ENCODE results near the gene HOXD13. TPM values are rescaled to one million over a fixed set of nuclear protein-coding genes. Genes with fewer than 3 reads are reported as not detected.

Gene HOXD13
- total RNA-seq, 2 donors from 2014 or later = not detected

DNA sequence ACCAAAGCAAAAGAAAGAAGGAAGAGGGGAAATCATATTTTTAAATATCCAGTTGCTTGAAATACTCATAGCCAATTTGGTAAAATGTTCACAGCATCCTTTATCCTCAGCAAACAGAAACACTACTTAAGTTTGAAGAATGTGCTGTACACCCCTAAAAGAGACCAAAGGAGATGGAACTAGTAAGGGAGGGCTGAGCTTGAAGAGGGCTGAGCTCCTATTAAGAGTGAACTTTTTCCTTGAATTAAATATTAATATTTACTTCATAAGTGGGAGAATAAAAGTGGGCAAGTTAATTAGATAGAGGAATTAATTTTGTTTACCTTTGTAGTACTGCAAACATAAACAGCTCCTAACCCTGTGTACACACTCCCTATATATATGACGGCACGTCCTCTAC is 15.7 kb upstream of the HOXD13 start:
- no peak overlapping the region for H3K27ac Mint-ChIP-seq
- peaks cover 7% of the 10 kb centered on the region for H3K9me3 Mint-ChIP-seq
- H3K4me1 Mint-ChIP-seq = no peaks in the 10 kb centered on the region
- peaks cover 67% of the 10 kb centered on the region for H3K27me3 Mint-ChIP-seq
- no peak overlapping the region for H3K4me3 Mint-ChIP-seq
- peaks cover 24% of the 10 kb centered on the region for H3K36me3 Mint-ChIP-seq (ENCODE audit: low read depth)
- ATAC-seq (replicated peaks) = no peak

DNA sequence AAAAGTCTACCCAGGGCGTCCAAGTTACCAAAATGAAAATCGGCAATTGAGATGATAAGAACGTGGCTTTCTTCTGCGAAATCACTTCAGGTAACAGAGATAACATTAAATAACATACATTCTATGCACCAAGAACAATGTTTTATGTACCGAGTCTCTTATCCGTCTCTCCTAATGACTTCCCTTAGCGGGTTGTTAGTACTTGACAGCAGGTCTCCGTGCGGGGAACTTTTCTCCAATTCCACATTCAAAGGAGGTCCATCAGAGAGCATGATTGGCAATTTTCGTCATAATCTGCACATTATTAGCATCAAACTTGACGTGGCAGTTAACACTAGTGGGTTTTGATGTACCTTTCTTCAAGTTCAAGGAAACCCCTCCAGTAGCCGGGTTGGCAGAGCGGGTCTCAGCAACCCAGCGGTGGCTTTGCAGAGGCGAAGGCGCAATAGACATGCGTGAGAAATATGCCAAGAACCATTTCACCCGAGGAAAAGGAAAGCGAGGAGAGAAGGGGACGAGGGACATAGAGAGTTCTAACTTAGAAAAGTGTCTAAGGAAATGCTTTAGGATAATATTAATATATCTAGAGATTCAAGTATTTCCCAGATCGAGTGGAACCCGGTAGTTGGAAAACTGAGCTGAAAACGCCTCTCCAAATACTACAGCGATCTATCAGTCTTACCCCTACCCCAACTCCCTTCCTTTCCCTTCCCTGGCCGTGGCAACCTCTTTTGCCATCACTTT is 13.8 kb upstream of the HOXD13 start:
- Mint-ChIP-seq H3K27ac (no peak overlapping the region), H3K4me3 (peak overlapping the region; percentile 38), H3K4me1 (no peaks in the 10 kb centered on the region), H3K27me3 (peaks cover 63% of the 10 kb centered on the region), H3K36me3 (ENCODE audit: low read depth) (peaks cover 26% of the 10 kb centered on the region), H3K9me3 (peaks cover 7% of the 10 kb centered on the region)
- ATAC-seq (replicated peaks) = no peak

DNA sequence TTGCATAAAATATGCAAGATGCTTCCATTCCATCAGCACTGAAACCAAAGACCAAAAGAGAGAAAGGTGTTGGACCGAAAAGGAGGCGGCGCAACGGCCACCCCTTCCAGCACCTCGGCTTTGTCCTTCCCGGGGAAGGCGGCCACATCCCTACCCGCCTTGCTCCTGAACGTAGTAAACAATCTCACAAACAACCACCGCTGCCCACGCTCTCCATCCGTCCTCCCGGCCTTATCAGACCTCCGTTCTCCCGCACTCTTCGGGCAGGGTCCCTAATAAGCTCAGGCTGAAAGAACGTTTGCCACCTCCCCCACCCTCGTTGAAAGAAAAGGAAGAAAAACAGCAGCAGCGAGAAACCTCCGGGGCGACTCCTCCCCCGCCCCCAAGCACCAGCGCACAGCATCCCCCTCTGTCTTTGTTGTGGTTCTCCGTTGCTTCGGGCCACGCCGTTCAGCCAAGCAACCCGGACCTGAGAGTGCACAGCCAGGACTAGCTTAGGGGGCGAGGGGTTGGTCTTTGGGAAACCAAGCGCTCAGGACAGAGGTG is 13.2 kb upstream of the HOXD13 start:
- H3K27me3 Mint-ChIP-seq = peaks cover 65% of the 10 kb centered on the region
- H3K4me3 Mint-ChIP-seq = peak overlapping the region; percentile 38
- no peak for ATAC-seq (replicated peaks)
- H3K4me1 Mint-ChIP-seq = no peaks in the 10 kb centered on the region
- H3K27ac Mint-ChIP-seq = no peak overlapping the region
- peaks cover 7% of the 10 kb centered on the region for H3K9me3 Mint-ChIP-seq
- H3K36me3 Mint-ChIP-seq (ENCODE audit: low read depth) = peaks cover 32% of the 10 kb centered on the region

DNA sequence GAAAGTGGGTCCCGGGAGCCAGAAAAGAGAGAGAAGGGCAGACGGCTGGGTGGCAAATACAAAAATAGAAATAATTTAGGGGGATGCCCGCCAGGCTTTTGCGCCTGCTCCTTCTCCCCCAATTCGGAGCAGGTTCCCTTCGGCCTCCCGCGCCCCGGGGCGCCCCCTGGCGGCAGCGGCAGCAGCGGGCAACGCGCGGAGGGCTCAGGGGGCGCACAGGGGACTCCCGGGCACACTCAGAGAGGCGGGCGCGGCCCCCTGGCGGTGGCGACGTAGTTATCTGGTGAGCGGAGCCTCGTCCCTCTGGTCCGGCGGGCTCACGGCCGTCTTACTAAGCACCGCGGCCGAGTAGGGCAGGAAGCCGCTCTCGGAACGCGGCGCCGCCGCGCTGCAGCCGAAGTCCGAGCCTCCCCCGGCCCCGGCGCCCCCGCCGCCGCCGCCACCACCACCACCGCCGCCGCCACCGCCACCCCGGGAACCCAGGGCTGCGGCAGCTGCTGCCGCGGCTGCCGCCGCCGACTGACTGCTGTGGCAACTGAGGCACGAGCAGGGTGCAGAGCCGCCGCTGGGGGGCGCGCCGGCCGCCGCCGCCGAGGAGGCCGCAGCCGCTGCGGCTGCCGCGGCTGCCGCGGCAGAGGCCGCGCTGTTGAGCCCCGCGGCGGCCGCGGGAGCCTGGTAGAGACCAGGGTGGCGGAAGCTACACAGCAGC is 12.5 kb upstream of the HOXD13 start:
- Mint-ChIP-seq H3K36me3 (ENCODE audit: low read depth) (peaks cover 38% of the 10 kb centered on the region), H3K9me3 (peaks cover 7% of the 10 kb centered on the region), H3K4me3 (peak overlapping the region; percentile 38), H3K27ac (no peak overlapping the region), H3K27me3 (peaks cover 65% of the 10 kb centered on the region), H3K4me1 (no peaks in the 10 kb centered on the region)
- no peak for ATAC-seq (replicated peaks)

DNA sequence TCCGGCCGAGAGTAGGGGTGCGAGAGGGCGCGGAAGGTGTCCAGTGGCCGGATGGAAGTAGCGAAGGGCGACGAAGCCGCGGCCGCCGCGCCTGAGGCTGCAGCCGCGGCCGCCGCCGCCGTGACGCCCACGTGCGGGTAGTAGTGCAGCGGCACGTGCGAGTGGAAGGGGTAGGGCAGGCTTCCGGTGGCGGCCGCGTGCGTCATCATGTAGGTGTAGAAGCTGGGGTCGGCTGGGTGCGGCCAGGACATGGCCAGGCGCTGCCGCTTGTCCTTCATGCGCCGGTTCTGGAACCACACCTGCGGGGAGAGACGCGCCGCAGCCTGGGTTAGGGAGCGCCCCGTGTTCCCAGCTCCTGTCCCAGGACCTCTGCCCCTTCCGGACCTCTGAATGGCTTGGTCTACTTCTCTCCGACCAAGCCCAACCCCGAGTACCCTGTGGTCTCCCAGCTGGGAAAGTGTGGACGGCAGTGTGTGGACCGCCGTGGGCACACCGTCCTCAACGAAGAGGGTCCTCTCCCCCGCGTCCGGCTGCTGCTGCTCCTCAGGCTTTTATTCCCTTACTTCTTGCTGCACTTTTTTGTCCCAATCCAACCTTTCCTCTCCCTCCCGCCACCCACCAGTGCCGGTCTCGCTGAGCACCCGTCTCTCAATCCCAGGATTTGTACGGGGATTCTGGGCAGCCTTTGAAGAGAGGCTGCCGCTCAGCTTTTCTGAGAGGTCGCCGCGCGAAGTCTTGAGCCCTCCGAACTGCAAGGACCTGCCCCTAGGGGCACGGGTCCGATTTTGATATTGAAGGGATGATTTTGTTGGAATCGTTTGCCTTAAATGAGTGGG is 11.8 kb upstream of the HOXD13 start:
- Mint-ChIP-seq H3K36me3 (ENCODE audit: low read depth) (peaks cover 38% of the 10 kb centered on the region), H3K27me3 (peaks cover 60% of the 10 kb centered on the region), H3K4me3 (peak overlapping the region; percentile 26), H3K4me1 (no peaks in the 10 kb centered on the region), H3K27ac (no peak overlapping the region), H3K9me3 (peaks cover 5% of the 10 kb centered on the region)
- no peak for ATAC-seq (replicated peaks)

DNA sequence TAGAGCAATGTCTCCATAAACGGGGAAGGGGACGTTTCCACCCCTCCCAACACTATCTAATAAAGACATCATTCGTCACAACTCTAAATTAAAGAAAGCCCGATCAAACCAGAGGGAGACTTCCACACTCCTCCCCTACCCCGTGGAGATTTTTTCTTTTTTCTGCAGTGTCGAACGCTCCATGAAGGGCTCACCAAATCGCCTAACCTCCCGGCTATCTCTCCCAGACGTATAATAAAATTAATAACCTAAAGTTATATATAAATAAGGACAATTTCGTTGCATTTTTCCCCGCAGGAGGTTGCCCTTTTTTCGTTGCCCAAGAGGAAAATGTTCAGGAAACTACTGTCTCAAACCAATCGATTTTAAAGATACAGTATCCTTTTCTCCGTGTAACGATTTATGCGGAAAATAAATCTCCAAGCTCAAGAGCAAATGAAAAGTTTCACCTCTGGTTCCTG is 11.1 kb upstream of the HOXD13 start:
- H3K36me3 Mint-ChIP-seq (ENCODE audit: low read depth) = peaks cover 39% of the 10 kb centered on the region
- H3K9me3 Mint-ChIP-seq = peaks cover 4% of the 10 kb centered on the region
- H3K4me1 Mint-ChIP-seq = no peaks in the 10 kb centered on the region
- no peak overlapping the region for H3K27ac Mint-ChIP-seq
- H3K27me3 Mint-ChIP-seq = peaks cover 55% of the 10 kb centered on the region
- ATAC-seq (replicated peaks) = no peak
- H3K4me3 Mint-ChIP-seq = peak overlapping the region; percentile 26

GRCh38 chr2:176081837-176082524 is 10.5 kb upstream of the HOXD13 start:
- no peak for ATAC-seq (replicated peaks)
- Mint-ChIP-seq H3K9me3 (peaks cover 4% of the 10 kb centered on the region), H3K4me1 (no peaks in the 10 kb centered on the region), H3K27me3 (peaks cover 58% of the 10 kb centered on the region), H3K27ac (no peak overlapping the region), H3K36me3 (ENCODE audit: low read depth) (peaks cover 45% of the 10 kb centered on the region), H3K4me3 (no peak overlapping the region)

DNA sequence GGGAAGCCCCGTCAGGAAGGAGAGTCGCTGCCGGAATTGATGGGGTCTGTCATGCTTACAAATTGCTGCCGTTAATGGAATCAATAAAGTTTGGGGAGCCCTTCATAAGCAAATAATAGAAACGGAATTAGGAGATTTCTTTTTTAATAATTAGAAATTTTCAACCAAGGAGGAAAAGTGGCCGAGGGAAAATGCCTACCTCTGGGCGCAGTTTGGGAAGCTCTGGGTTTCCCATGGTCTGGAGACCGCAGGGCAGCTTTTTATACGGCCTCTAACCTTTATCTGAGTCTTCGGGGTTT is 10.0 kb upstream of the HOXD13 start:
- no peak overlapping the region for H3K27ac Mint-ChIP-seq
- no peak for ATAC-seq (replicated peaks)
- peaks cover 45% of the 10 kb centered on the region for H3K36me3 Mint-ChIP-seq (ENCODE audit: low read depth)
- H3K9me3 Mint-ChIP-seq = peaks cover 4% of the 10 kb centered on the region
- H3K4me3 Mint-ChIP-seq = no peak overlapping the region
- peaks cover 60% of the 10 kb centered on the region for H3K27me3 Mint-ChIP-seq
- H3K4me1 Mint-ChIP-seq = no peaks in the 10 kb centered on the region

GRCh38 chr2:176082824-176083751 is 9.4 kb upstream of the HOXD13 start:
- peaks cover 4% of the 10 kb centered on the region for H3K9me3 Mint-ChIP-seq
- H3K27me3 Mint-ChIP-seq = peaks cover 60% of the 10 kb centered on the region
- H3K4me3 Mint-ChIP-seq = no peak overlapping the region
- H3K4me1 Mint-ChIP-seq = no peaks in the 10 kb centered on the region
- H3K27ac Mint-ChIP-seq = no peak overlapping the region
- no peak for ATAC-seq (replicated peaks)
- peaks cover 45% of the 10 kb centered on the region for H3K36me3 Mint-ChIP-seq (ENCODE audit: low read depth)

DNA sequence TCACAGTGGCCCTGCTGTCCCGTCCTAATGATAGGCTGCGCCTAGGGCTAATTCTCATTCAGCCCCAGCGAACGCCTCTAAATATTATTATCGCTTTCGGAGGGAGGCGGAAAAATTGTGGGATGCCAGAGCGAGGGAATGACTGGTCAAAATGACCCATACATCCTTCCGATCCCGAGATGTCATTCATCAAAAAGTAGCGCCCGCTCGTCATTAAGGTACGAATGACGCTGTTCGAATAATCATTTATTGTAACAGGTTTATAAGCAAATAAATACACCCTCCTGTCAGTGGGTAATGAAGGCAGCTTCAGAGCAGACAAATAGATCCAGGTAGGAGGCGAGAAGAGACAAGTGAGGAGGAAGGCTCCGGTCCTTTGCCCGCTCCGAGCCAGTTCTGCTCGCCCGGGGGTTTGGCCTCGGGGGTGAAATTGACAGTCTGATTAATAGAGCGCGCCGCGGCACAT is 8.7 kb upstream of the HOXD13 start, which contains the start of gene EVX2:
EVX2 (minus strand) TSS at position 167 of the 466 bp plus-strand sequence. CDS start 186 bp downstream, outside the sequence.
- H3K27me3 Mint-ChIP-seq = peaks cover 57% of the 10 kb centered on the region
- H3K4me1 Mint-ChIP-seq = no peaks in the 10 kb centered on the region
- peaks cover 40% of the 10 kb centered on the region for H3K36me3 Mint-ChIP-seq (ENCODE audit: low read depth)
- H3K9me3 Mint-ChIP-seq = no peaks in the 10 kb centered on the region
- no peak within 1 kb of the TSS for H3K4me3 Mint-ChIP-seq
- no peak within 1 kb of the TSS for H3K27ac Mint-ChIP-seq
- ATAC-seq (replicated peaks) = no peak

- Mint-ChIP-seq H3K4me3 (no peak overlapping the region), H3K36me3 (ENCODE audit: low read depth) (peaks cover 31% of the 10 kb centered on the region)
- ATAC-seq (replicated peaks) = no peak
Measured at GRCh38 chr2:176084611-176085119, 7.9 kb upstream of the HOXD13 start.

GRCh38 chr2:176085120-176085788 is 7.3 kb upstream of the HOXD13 start:
- Mint-ChIP-seq H3K27ac (no peak overlapping the region), H3K27me3 (peaks cover 57% of the 10 kb centered on the region), H3K4me1 (no peaks in the 10 kb centered on the region), H3K9me3 (no peaks in the 10 kb centered on the region), H3K4me3 (no peak overlapping the region), H3K36me3 (ENCODE audit: low read depth) (peaks cover 31% of the 10 kb centered on the region)
- no peak for ATAC-seq (replicated peaks)

More at GRCh38 chr2:176084611-176085119, 7.9 kb upstream of the HOXD13 start:
- Mint-ChIP-seq H3K27me3 (peaks cover 54% of the 10 kb centered on the region), H3K4me1 (no peaks in the 10 kb centered on the region), H3K9me3 (no peaks in the 10 kb centered on the region), H3K27ac (no peak overlapping the region)
